LNCAP (cell line): ENCODE measurements around the gene CKS1B.
A peak's percentile ranks its signal among the peaks of the same experiment; 100 is the strongest.

ENCODE experiments used
- TF ChIP-seq, protein P1 (sequence below): fragments of 450-650 bp; IDR thresholded peaks from 2 replicates; pipeline ENCODE4 v1.5.1; 2017; ENCODE audit warnings: mild to moderate bottlenecking

Gene CKS1B

DNA sequence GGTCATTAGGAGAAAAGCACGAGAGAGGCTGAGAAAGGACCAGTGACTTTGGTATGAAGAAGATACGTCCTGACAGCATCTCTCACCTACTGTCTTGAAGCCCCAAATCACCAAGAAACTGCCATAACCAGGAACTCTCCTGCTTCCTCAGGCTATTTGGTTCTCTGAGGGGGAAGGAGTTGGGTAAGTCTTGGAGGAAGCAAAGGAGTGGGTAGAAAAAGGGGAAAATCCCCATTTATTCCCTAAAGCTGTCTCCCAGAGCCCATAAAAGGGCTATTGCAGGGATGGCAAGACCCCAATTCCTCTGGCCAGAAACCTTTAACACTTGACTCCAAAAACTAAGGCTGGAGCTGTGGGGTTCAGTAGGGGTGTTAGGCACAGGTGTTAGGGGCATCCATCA lies 16.4 kb upstream of the CKS1B start:
- TF ChIP-seq, protein P1, sequence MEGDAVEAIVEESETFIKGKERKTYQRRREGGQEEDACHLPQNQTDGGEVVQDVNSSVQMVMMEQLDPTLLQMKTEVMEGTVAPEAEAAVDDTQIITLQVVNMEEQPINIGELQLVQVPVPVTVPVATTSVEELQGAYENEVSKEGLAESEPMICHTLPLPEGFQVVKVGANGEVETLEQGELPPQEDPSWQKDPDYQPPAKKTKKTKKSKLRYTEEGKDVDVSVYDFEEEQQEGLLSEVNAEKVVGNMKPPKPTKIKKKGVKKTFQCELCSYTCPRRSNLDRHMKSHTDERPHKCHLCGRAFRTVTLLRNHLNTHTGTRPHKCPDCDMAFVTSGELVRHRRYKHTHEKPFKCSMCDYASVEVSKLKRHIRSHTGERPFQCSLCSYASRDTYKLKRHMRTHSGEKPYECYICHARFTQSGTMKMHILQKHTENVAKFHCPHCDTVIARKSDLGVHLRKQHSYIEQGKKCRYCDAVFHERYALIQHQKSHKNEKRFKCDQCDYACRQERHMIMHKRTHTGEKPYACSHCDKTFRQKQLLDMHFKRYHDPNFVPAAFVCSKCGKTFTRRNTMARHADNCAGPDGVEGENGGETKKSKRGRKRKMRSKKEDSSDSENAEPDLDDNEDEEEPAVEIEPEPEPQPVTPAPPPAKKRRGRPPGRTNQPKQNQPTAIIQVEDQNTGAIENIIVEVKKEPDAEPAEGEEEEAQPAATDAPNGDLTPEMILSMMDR, result no peak

DNA sequence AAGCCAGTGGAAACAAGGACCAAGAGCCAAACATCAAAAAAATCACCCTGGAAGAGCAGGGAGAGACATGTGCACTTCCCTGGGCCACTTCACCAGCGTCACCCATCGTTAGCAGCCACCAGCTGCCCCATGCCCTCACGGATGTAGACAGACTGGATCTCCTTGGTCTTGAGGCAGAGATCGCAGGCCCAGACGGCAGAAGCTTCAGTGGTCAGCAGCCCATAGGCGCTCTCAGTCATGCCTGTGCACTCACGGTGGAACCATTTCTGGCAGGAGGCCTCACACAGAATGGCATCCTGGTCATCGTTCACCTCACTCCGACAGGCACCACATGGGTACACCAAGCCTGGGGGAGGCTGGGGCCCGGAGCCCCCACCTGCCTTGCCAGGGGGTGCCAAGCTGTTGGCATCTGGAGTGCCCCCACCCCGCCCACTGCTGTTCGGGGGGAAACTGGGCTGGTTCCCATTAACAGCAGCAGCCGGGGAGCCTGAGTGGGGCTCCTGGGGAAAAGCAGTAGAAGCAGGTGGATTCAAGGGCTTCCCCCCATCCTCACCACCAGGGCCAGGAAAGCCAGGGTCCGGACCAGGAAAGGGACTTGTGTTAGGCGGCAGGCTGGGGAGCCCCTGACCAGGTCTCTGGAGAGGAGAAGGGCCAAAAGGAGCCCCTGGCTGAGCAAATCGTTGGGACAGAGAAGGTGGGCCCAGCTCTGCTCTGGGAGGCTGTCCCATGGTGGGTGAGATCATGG lies 15.6 kb upstream of the CKS1B start:
- TF ChIP-seq, protein P1, result no peak

DNA sequence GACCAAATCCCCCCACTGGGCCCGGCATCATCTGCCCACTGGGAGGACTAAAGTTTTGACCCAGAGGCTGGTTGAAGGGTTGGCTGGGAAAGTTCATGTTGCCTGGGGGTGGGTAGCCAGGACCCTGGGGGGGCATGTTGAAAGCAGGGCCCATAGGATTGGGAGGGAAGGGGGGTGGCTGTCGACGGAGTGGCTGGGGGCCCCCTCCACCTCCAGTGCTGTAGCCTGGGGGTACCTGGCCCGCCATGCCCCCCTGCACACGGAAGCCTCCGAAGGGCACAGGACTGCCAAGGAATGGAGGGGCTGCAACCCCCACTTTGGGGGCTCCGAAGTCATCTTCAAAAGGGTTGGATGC lies 15.1 kb upstream of the CKS1B start:
- TF ChIP-seq, protein P1, result no peak

DNA sequence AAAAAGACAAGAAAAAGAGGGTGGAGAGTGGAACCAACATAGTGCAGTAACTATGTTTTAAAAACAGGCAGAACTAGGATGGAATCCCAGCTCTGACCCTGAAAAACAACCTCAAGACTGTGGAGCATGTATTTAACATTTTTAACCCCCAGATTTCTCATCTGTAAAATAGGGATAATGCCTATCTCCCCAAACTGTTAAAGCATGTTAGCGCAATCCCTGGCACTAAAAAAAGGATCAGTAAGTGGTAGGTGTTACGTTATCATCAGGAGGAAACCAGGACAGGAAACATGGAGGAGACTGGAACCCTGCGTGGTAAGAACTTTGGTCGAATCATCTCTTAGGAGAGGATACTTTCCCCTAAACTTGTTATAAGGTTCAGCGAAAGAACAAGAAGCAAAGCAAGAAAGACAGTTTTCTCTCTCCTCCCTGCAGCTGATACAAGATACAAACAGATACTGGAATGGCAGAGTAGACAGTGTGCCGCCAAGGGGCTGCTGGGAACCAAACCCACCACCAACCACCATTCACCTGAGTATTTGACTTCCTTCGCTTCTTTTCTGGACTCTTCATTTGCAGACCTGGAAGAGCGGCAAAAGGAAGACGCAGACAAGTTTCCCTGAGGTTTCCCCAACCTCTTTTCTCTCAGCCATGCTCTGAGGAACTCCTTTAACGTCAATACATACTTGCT lies 13.9 kb upstream of the CKS1B start:
- TF ChIP-seq, protein P1, result no peak

DNA sequence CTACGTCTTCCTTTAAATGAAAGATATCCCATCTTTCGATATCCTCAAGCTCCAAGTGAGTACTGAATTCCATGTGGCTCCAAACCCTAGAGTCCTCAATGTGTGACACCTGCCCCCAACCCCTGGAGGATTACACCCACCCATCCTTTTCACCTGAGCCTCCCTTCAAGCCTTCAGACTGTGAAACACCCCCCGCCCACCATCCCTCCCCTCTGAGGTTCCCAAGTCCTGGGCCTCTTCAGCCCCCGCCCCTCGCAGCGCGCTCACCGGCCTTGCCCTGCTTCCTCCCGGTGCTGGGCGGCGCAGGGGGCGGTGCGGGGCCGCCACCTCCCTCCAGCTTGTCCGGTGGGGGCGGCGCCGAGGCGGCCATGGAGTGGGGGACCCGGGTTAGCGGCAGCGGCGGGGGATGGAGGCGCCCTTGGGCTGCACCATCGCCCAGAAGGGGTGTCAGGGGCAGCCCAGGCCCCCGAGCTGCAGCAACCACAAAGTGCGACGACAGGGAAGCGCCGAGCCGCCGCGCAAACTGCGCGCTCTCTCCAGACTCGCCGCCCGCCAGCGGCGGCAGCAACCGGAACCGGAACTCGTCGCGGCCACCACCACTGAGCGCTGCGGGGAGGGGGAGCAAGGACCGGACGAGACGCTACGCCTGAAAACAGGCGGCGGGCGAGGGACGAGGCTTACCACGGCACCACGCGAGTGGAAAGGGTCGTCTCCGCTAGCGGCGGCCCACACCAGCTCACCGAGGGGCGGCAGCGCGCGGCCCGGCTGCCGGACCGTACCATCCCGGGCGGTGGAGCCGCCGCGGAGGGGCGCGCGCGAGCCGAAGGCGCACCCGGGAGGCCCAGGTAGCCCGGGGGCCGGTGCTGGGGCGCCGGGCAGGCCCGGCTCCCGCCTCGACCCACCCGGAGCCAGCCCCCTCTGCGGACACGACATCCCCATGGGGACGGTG lies 13.0 kb upstream of the CKS1B start, which contains the start of gene PYGO2:
TSS of gene PYGO2 (minus strand) at position 576 of the 949 bp plus-strand sequence. CDS start at position 370, 206 bp downstream.
- TF ChIP-seq, protein P1, result peak; percentile 92

DNA sequence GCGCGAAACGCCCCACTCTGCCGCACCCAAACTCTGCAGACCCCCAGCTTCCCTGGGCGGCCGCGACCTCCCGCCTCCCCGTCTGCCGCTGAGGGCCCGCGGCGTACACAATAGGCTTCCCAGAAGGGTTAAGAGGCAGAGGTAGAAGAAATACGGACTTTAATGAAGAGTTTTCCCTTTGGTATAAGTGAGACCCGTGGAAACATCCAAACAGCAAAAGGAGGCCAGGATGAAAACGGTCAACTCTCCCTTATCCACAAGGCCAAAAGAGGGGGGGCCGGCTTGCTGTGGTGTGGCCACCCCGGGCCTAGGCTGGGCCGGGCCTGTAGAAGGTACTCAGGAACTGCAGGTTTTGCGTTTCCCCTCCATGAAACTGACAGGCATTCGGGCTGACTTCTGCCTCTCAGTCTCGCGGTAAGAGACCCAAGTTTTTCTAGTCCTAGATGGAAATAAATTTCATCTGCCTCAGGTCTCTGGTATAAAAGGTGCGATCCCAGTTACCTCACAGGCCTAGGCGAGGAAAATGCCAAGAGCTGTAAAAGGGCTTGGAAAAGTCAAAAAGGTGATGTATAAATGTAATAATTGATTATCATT lies 12.2 kb upstream of the CKS1B start:
- TF ChIP-seq, protein P1, result no peak; the same call in 1 of the 2 replicates

DNA sequence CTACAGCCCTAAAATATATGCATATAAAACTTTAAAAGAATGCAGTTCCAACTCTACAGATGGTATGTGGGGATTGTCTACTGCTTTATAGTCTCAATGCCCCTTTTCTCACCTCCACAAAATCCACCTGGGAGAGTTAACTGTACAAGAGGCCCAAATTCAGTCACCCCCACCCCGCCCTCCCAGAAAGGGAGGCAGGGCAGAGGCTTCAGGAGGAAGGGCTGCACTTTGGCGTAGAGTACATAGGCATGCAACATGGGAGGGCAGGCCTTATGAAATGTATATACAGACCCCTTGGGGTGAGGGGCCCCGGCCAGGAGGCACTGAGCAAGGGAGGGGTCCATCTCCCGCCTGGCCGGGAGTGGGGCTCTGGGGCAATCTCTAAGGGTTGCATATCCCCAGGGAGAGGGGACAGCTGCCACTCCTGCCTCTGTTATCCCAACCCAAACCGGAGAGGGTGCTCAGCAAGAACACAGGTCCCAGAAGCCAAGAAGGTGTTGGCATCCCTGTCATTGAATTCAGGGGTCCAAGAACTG lies 11.6 kb upstream of the CKS1B start:
- TF ChIP-seq, protein P1, result no peak
